Astrocyte (in vitro differentiated cells and primary cell): ENCODE data around the gene INPP5B. TPM values are rescaled to one million over a fixed set of nuclear protein-coding genes. Genes with fewer than 3 reads are reported as not detected.
"Not testable (repeated sequence)": the region's sequence is repeated elsewhere in the genome, so short reads cannot be mapped to it uniquely, and the experiment has no call there.

Source experiments
- DNase-seq: peaks from one replicate; pipeline ENCODE4 v3.0.0-alpha.2; 2010; ENCODE audit warnings: low read depth
- FAIRE-seq: peaks from 2 replicates; lab custom pipeline; 2011; peaks lifted over from hg19 to GRCh38; lab: Jason Lieb, UNC
- H2AFZ ChIP-seq: 2 replicates; pipeline ENCODE4 v1.6.0; 2012; ENCODE audit warnings: low read depth, low read length, inconsistent platforms
- H3K27ac ChIP-seq: 2 replicates; pipeline ENCODE4 v1.5.1; 2011; ENCODE audit warnings: low read depth, low read length, inconsistent platforms
- H3K27me3 ChIP-seq: 2 replicates; pipeline ENCODE4 v1.6.0; 2011; ENCODE audit warnings: low read length, inconsistent platforms; ENCODE audit not compliant: insufficient read depth
- H3K36me3 ChIP-seq: 2 replicates; pipeline ENCODE4 v1.5.1; 2011; ENCODE audit warnings: low read length, inconsistent platforms; ENCODE audit not compliant: insufficient read depth
- H3K4me1 ChIP-seq: 2 replicates; pipeline ENCODE4 v1.5.1; 2011; ENCODE audit warnings: low read length, inconsistent platforms; ENCODE audit not compliant: insufficient read depth
- H3K4me2 ChIP-seq: 2 replicates; pipeline ENCODE4 v1.6.0; 2012; ENCODE audit warnings: low read length, inconsistent platforms
- H3K4me3 ChIP-seq: 2 replicates; pipeline ENCODE4 v1.5.1; 2011; ENCODE audit warnings: low read depth, mild to moderate bottlenecking, low read length, inconsistent platforms; ENCODE audit not compliant: insufficient read depth
- H3K79me2 ChIP-seq: 2 replicates; pipeline ENCODE4 v1.6.0; 2012; ENCODE audit warnings: mild to moderate bottlenecking, low read length, inconsistent platforms; ENCODE audit not compliant: insufficient read depth
- H3K9ac ChIP-seq: 2 replicates; pipeline ENCODE4 v1.6.0; 2012; ENCODE audit warnings: mild to moderate bottlenecking, low read length, inconsistent platforms
- H3K9me3 ChIP-seq: 2 replicates; pipeline ENCODE4 v1.5.1; 2012; ENCODE audit warnings: low read depth, mild to moderate bottlenecking, low read length, inconsistent platforms; ENCODE audit not compliant: insufficient read depth
- H4K20me1 ChIP-seq: 2 replicates; pipeline ENCODE4 v1.6.0; 2012; ENCODE audit warnings: low read length, inconsistent platforms; ENCODE audit not compliant: insufficient read depth
- H3K27ac Mint-ChIP-seq: one replicate; pipeline ENCODE4 v1.8.0; 2021; ENCODE audit warnings: mild to moderate bottlenecking, mixed read lengths; ENCODE audit not compliant: unreplicated experiment
- H3K27me3 Mint-ChIP-seq: one replicate; pipeline ENCODE4 v1.8.0; 2021; ENCODE audit warnings: low read depth, mixed read lengths; ENCODE audit not compliant: unreplicated experiment
- H3K36me3 Mint-ChIP-seq: one replicate; pipeline ENCODE4 v1.8.0; 2021; ENCODE audit warnings: low read depth, mixed read lengths; ENCODE audit not compliant: unreplicated experiment
- H3K4me1 Mint-ChIP-seq: one replicate; pipeline ENCODE4 v1.8.0; 2021; ENCODE audit warnings: low read depth, mixed read lengths; ENCODE audit not compliant: unreplicated experiment
- H3K4me3 Mint-ChIP-seq: one replicate; pipeline ENCODE4 v1.8.0; 2021; ENCODE audit warnings: mild to moderate bottlenecking, moderate library complexity, mixed read lengths; ENCODE audit not compliant: unreplicated experiment
- H3K9me3 Mint-ChIP-seq: one replicate; pipeline ENCODE4 v1.8.0; 2021; ENCODE audit warnings: mild to moderate bottlenecking, mixed read lengths; ENCODE audit not compliant: unreplicated experiment
- CTCF ChIP-seq: IDR thresholded peaks from 2 replicates; pipeline ENCODE4 v1.5.1; 2011; ENCODE audit warnings: low read depth, mild to moderate bottlenecking, inconsistent platforms, low read length, moderate library complexity; ENCODE audit not compliant: insufficient read depth
- EZH2 ChIP-seq: IDR thresholded peaks from 2 replicates; pipeline ENCODE4 v1.6.1; 2012; ENCODE audit warnings: mild to moderate bottlenecking, low read length, inconsistent platforms; ENCODE audit not compliant: insufficient read depth
- total RNA-seq: library from RNA; stranded (reverse); gene quantifications from 2 replicates; pipeline ENCODE4 v1.2.1, GENCODE V29; 2021

Gene INPP5B
- total RNA-seq, 1 donor from 2014 or later = 19.4 TPM

GRCh38 chr1:37905727-37906126 is 41.1 kb downstream of the INPP5B start:
- Mint-ChIP-seq H3K27ac (no peak overlapping the region), H3K4me3 (no peak overlapping the region), H3K36me3 (peaks cover 35% of the 10 kb centered on the region), H3K9me3 (peaks cover 4% of the 10 kb centered on the region), H3K4me1 (peaks cover 11% of the 10 kb centered on the region), H3K27me3 (no peaks in the 10 kb centered on the region)
- no peaks in the 10 kb centered on the region for H3K9me3 ChIP-seq
- H2AFZ ChIP-seq = no peak overlapping the region
- no peak overlapping the region for H3K4me3 ChIP-seq
- no peaks in the 10 kb centered on the region for H3K36me3 ChIP-seq
- no peaks in the 10 kb centered on the region for H3K4me1 ChIP-seq
- no peak overlapping the region for H3K4me2 ChIP-seq
- DNase-seq = no peak
- H3K27me3 ChIP-seq = no peaks in the 10 kb centered on the region
- H3K9ac ChIP-seq = no peak overlapping the region
- H3K27ac ChIP-seq = no peak overlapping the region
- no peak for FAIRE-seq
- TF ChIP-seq CTCF = no peak
- no peak for TF ChIP-seq EZH2
- no peaks in the 10 kb centered on the region for H4K20me1 ChIP-seq
- H3K79me2 ChIP-seq = no peaks in the 10 kb centered on the region

GRCh38 chr1:37903921-37904320 is 42.9 kb downstream of the INPP5B start:
- H3K9me3 Mint-ChIP-seq, FAIRE-seq, H3K4me3 Mint-ChIP-seq: not testable (repeated sequence)

GRCh38 chr1:37902983-37903382 is 43.9 kb downstream of the INPP5B start:
- DNase-seq (no peak), FAIRE-seq (no peak)
- no peak overlapping the region for H3K27ac Mint-ChIP-seq
- TF ChIP-seq EZH2 (no peak), CTCF (no peak)
- no peak overlapping the region for H3K4me3 Mint-ChIP-seq
- H3K4me1 Mint-ChIP-seq = peaks cover 5% of the 10 kb centered on the region
- no peaks in the 10 kb centered on the region for H3K27me3 ChIP-seq
- peaks cover 21% of the 10 kb centered on the region for H3K36me3 Mint-ChIP-seq
- no peaks in the 10 kb centered on the region for H3K79me2 ChIP-seq
- no peaks in the 10 kb centered on the region for H3K9me3 ChIP-seq
- H3K36me3 ChIP-seq = no peaks in the 10 kb centered on the region
- H3K4me1 ChIP-seq = no peaks in the 10 kb centered on the region
- H3K4me3 ChIP-seq = no peak overlapping the region
- H4K20me1 ChIP-seq = no peaks in the 10 kb centered on the region
- H3K9me3 Mint-ChIP-seq = peaks cover 4% of the 10 kb centered on the region
- no peak overlapping the region for H3K9ac ChIP-seq
- H3K27ac ChIP-seq = no peak overlapping the region
- no peak overlapping the region for H2AFZ ChIP-seq
- H3K27me3 Mint-ChIP-seq = no peaks in the 10 kb centered on the region
- H3K4me2 ChIP-seq = no peak overlapping the region

More at GRCh38 chr1:37903921-37904320, 42.9 kb downstream of the INPP5B start:
- not testable (repeated sequence) for H3K4me2 ChIP-seq, H3K27me3 ChIP-seq, H3K36me3 ChIP-seq, H3K4me1 Mint-ChIP-seq, H3K9me3 ChIP-seq, H3K27me3 Mint-ChIP-seq, DNase-seq, H3K9ac ChIP-seq, H4K20me1 ChIP-seq, H3K27ac Mint-ChIP-seq, H2AFZ ChIP-seq, H3K4me3 ChIP-seq, H3K4me1 ChIP-seq, H3K27ac ChIP-seq, H3K79me2 ChIP-seq
- H3K36me3 Mint-ChIP-seq = peaks cover 27% of the 10 kb centered on the region
